MM.1S (cell line): Measurements from ENCODE around the gene NTRK3.

Experiments used
- DNase-seq: peaks from one replicate; pipeline ENCODE4 v3.0.0-alpha.2; 2015
- H2AFZ ChIP-seq: fragments of 300-600 bp; sonication (generic); 2 replicates; pipeline ENCODE4 v1.6.0; 2016; ENCODE audit warnings: antibody characterized with exemption, low read length
- H3F3A ChIP-seq: fragments of 300-600 bp; sonication (generic); 2 replicates; pipeline ENCODE4 v1.6.1; 2016; ENCODE audit warnings: mild to moderate bottlenecking, antibody characterized with exemption, low read length, moderate library complexity, mixed read lengths; ENCODE audit not compliant: insufficient read depth
- H3K27ac ChIP-seq: fragments of 300-600 bp; sonication (generic); 2 replicates; pipeline ENCODE4 v1.5.1; 2016; ENCODE audit warnings: mild to moderate bottlenecking, low read length
- H3K27me3 ChIP-seq: fragments of 300-600 bp; sonication (generic); replicated peaks from 2 replicates; pipeline ENCODE4 v1.6.0; 2016; ENCODE audit warnings: low read length; ENCODE audit not compliant: insufficient read depth
- H3K36me3 ChIP-seq: fragments of 300-600 bp; sonication (generic); replicated peaks from 2 replicates; pipeline ENCODE4 v1.6.1; 2016; ENCODE audit warnings: mild to moderate bottlenecking, low read length, mixed read lengths; ENCODE audit not compliant: insufficient read depth
- H3K4me1 ChIP-seq: fragments of 300-600 bp; sonication (generic); 2 replicates; pipeline ENCODE4 v1.6.1; 2016; ENCODE audit warnings: low read length, mixed read lengths
- H3K4me2 ChIP-seq: fragments of 300-600 bp; sonication (generic); 2 replicates; pipeline ENCODE4 v1.6.0; 2016; ENCODE audit warnings: low read depth, low read length
- H3K4me3 ChIP-seq: fragments of 300-600 bp; sonication (generic); 2 replicates; pipeline ENCODE4 v1.5.1; 2016; ENCODE audit warnings: low read length, mixed read lengths
- H3K79me2 ChIP-seq: fragments of 300-600 bp; sonication (generic); 2 replicates; pipeline ENCODE4 v1.6.1; 2016; ENCODE audit warnings: mixed run types, low read length, mixed read lengths
- H3K9ac ChIP-seq: fragments of 300-600 bp; sonication (generic); 2 replicates; pipeline ENCODE4 v1.6.1; 2016; ENCODE audit warnings: low read length, mixed read lengths
- H3K9me2 ChIP-seq: fragments of 300-600 bp; sonication (generic); replicated peaks from 2 replicates; pipeline ENCODE4 v1.6.1; 2016; ENCODE audit warnings: mild to moderate bottlenecking, low read length, mixed read lengths; ENCODE audit not compliant: insufficient read depth
- H3K9me3 ChIP-seq: fragments of 300-600 bp; sonication (generic); replicated peaks from 2 replicates; pipeline ENCODE4 v1.6.1; 2016; ENCODE audit warnings: mild to moderate bottlenecking, low read length, mixed read lengths; ENCODE audit not compliant: insufficient read depth
- H4K20me1 ChIP-seq: fragments of 300-600 bp; sonication (generic); 2 replicates; pipeline ENCODE4 v1.6.1; 2016; ENCODE audit warnings: mild to moderate bottlenecking, low read length, moderate library complexity, mixed read lengths; ENCODE audit not compliant: insufficient read depth
- CTCF ChIP-seq: fragments of 300-600 bp; sonication (generic); IDR thresholded peaks from 2 replicates; pipeline ENCODE4 v1.5.1; 2016; ENCODE audit warnings: antibody characterized with exemption, low read length, mixed read lengths
- EZH2 ChIP-seq: fragments of 300-600 bp; sonication (generic); optimal IDR thresholded peaks from 2 replicates; pipeline ENCODE3; 2017; ENCODE audit warnings: low read depth, mild to moderate bottlenecking, antibody characterized with exemption, low read length, mixed read lengths
- EZH2phosphoT487 ChIP-seq: fragments of 300-600 bp; sonication (generic); IDR thresholded peaks from 2 replicates; pipeline ENCODE4 v1.6.1; 2018; ENCODE audit warnings: antibody characterized with exemption, low read length

NTRK3 gene

GRCh38 chr15:87940768-87941167 is 315.8 kb downstream of the NTRK3 start:
- Histone ChIP-seq H3K36me3 (no peaks in the 10 kb centered on the region), H3K9me3 (no peaks in the 10 kb centered on the region), H3F3A (no peaks in the 10 kb centered on the region), H3K9ac (no peak overlapping the region), H3K4me1 (peaks cover 10% of the 10 kb centered on the region; the same call in 1 of the 2 replicates), H3K4me2 (no peak overlapping the region), H3K4me3 (no peak overlapping the region), H3K27ac (no peak overlapping the region), H3K79me2 (no peaks in the 10 kb centered on the region), H2AFZ (no peak overlapping the region), H3K27me3 (no peaks in the 10 kb centered on the region), H4K20me1 (no peaks in the 10 kb centered on the region), H3K9me2 (no peaks in the 10 kb centered on the region)
- TF ChIP-seq EZH2 (no peak), CTCF (no peak), EZH2phosphoT487 (no peak)
- no peak for DNase-seq

GRCh38 chr15:87939848-87940457 is 316.6 kb downstream of the NTRK3 start:
- no peak overlapping the region for H2AFZ ChIP-seq
- H3K9me2 ChIP-seq, result no peaks in the 10 kb centered on the region
- H3K4me1 ChIP-seq, result peaks cover 10% of the 10 kb centered on the region; the same call in 1 of the 2 replicates
- TF ChIP-seq CTCF (no peak), EZH2 (no peak)
- H3K9ac ChIP-seq, result no peak overlapping the region
- no peak for DNase-seq
- no peaks in the 10 kb centered on the region for H3K27me3 ChIP-seq
- H3K79me2 ChIP-seq, result no peaks in the 10 kb centered on the region
- H3K36me3 ChIP-seq, result no peaks in the 10 kb centered on the region
- H4K20me1 ChIP-seq, result no peaks in the 10 kb centered on the region
- H3K4me2 ChIP-seq, result no peak overlapping the region
- no peak overlapping the region for H3K27ac ChIP-seq
- no peaks in the 10 kb centered on the region for H3K9me3 ChIP-seq
- no peaks in the 10 kb centered on the region for H3F3A ChIP-seq
- no peak overlapping the region for H3K4me3 ChIP-seq

GRCh38 chr15:87938031-87938430 is 318.5 kb downstream of the NTRK3 start:
- peaks cover 10% of the 10 kb centered on the region; the same call in 1 of the 2 replicates for H3K4me1 ChIP-seq
- no peaks in the 10 kb centered on the region for H3K9me3 ChIP-seq
- no peak overlapping the region for H3K9ac ChIP-seq
- no peak for DNase-seq
- H3K4me2 ChIP-seq, result no peak overlapping the region
- no peaks in the 10 kb centered on the region for H3F3A ChIP-seq
- no peak for TF ChIP-seq EZH2phosphoT487
- no peak for TF ChIP-seq CTCF
- no peak for TF ChIP-seq EZH2
- no peaks in the 10 kb centered on the region for H3K79me2 ChIP-seq
- no peak overlapping the region for H2AFZ ChIP-seq
- no peaks in the 10 kb centered on the region for H4K20me1 ChIP-seq
- no peaks in the 10 kb centered on the region for H3K36me3 ChIP-seq
- H3K27me3 ChIP-seq, result no peaks in the 10 kb centered on the region
- H3K27ac ChIP-seq, result no peak overlapping the region
- H3K9me2 ChIP-seq, result no peaks in the 10 kb centered on the region
- no peak overlapping the region for H3K4me3 ChIP-seq
